Stimulated activated CD4-positive, alpha-beta T cell treated with anti-CD3 and anti-CD28 coated beads, Interleukin-2, amount 100 ng/mL, for 24 hours (primary cell): ENCODE data around the gene MIOS.

ENCODE experiments used
- DNase-seq, 2 donors: peaks; one replicate each; pipeline ENCODE4 v3.0.0-alpha.2; 2020

MIOS gene

GRCh38 chr7:7566651-7567611 lies at the start of gene MIOS:
Gene MIOS, plus strand, starts transcription at chr7:7566884. Its CDS starts 5,592 bp downstream, at chr7:7572476.
- DNase-seq, result peak; percentile 81 to 86

GRCh38 chr7:7517754-7518153 lies 48.9 kb upstream of the MIOS start:
- no peak for DNase-seq

GRCh38 chr7:7519056-7519455 lies 47.6 kb upstream of the MIOS start:
- DNase-seq, result no peak

GRCh38 chr7:7519528-7519927 lies 47.2 kb upstream of the MIOS start:
- no peak for DNase-seq

- no peak for DNase-seq
Observed at GRCh38 chr7:7521259-7521658, 45.4 kb upstream of the MIOS start.

- DNase-seq, result no peak
Observed at GRCh38 chr7:7522421-7522820, 44.3 kb upstream of the MIOS start.

GRCh38 chr7:7524121-7524520 lies 42.6 kb upstream of the MIOS start:
- DNase-seq, result no peak

GRCh38 chr7:7526006-7526405 lies 40.7 kb upstream of the MIOS start:
- no peak for DNase-seq

- no peak for DNase-seq
Observed at GRCh38 chr7:7527047-7527446, 39.6 kb upstream of the MIOS start.

- no peak for DNase-seq
Observed at GRCh38 chr7:7529328-7529727, 37.4 kb upstream of the MIOS start.

- no peak for DNase-seq
Observed at GRCh38 chr7:7533831-7534430, 32.8 kb upstream of the MIOS start.

GRCh38 chr7:7535691-7536090 lies 31.0 kb upstream of the MIOS start, which contains the start of gene COL28A1:
Gene COL28A1, minus strand, starts transcription at chr7:7535873. Its CDS starts 2,998 bp downstream, at chr7:7532875.
- DNase-seq, result no peak

GRCh38 chr7:7536396-7537019 lies 30.2 kb upstream of the MIOS start:
- no peak for DNase-seq

- DNase-seq, result no peak
Observed at GRCh38 chr7:7537711-7538110, 29.0 kb upstream of the MIOS start.

GRCh38 chr7:7539152-7539551 lies 27.5 kb upstream of the MIOS start:
- DNase-seq, result no peak

GRCh38 chr7:7539711-7540110 lies 27.0 kb upstream of the MIOS start:
- DNase-seq, result no peak

GRCh38 chr7:7542251-7542835 lies 24.3 kb upstream of the MIOS start:
- no peak for DNase-seq

- no peak for DNase-seq
Observed at GRCh38 chr7:7548407-7548806, 18.3 kb upstream of the MIOS start.

- DNase-seq, result no peak
Observed at GRCh38 chr7:7550663-7551062, 16.0 kb upstream of the MIOS start.

GRCh38 chr7:7552199-7552598 lies 14.5 kb upstream of the MIOS start:
- no peak for DNase-seq

- DNase-seq, result no peak
Observed at GRCh38 chr7:7553386-7553785, 13.3 kb upstream of the MIOS start.

- no peak for DNase-seq
Observed at GRCh38 chr7:7554021-7554432, 12.7 kb upstream of the MIOS start.
